SIG-M5 treated with dmso at 0.1 percent for 504 hours (cell line): ENCODE measurements around the gene PLCH1.

Experiments
- DNase-seq: peaks from one replicate; lab custom pipeline; 2025; ENCODE audit not compliant: unreplicated experiment; lab: John Stamatoyannopoulos, UW

Gene PLCH1

DNA sequence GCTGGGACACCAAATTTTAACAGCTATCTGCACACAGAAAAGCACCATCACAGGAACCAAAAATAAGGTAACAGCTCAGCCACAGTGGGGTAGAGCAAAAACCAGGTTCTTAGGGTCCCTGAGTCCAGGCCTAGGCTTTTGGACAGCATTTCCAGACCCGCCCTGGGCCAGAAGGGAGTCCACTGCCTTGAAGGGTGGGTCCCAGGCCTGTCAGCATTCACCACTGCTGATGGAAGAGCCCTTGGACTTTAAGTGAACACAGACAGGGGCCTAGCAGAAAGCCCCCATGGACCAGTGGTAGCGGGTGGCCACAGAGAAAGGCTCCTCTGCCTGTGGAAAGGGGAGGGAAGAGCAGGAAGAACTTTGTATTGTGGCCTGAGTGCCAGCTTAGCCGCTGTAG lies 56.4 kb downstream of the PLCH1 start:
- no peak for DNase-seq

- no peak for DNase-seq
These were observed 61.5 kb downstream of the PLCH1 start for GRCh38 chr3:155683344-155683720.

DNA sequence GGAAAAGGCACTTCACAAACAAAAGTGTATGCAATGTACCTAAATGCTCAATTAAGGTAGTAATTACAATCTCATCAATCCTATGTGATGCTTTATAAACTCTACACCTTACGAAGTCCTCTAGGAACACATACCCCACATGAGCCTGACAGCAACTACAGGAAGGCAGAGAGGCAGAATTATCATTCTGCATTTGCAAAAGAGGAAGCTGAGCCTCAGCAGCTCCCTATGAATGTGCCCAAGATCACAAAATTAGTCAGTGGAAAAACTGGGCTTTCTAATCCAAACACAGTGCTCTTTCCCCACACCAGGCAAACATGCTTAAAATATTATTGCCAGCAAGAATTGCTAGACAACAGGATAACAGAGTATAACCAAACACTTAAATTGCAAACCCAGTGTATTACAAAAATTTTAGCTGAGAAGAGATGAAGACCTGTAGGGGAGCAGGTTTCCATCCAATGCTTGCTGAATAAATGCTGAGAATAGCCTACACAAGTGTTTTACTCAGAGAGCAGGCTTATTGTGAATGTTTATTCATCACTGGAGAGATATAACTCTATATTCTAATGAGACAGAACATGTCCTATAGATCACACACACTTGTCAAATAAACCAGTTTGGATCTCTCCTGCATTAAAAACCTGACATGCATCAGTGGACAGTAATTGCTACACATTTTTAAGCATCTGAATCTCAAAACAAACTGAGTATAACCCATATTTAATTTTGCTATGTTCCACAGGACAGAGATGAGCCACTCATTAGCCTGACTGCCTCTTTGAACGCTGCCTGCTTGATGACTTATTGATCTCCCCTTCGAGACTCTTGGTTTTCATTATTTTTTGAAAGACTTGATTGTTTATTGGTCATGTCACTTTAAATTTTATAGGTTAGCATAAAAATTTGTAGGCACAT lies 62.2 kb downstream of the PLCH1 start:
- DNase-seq = no peak

DNA sequence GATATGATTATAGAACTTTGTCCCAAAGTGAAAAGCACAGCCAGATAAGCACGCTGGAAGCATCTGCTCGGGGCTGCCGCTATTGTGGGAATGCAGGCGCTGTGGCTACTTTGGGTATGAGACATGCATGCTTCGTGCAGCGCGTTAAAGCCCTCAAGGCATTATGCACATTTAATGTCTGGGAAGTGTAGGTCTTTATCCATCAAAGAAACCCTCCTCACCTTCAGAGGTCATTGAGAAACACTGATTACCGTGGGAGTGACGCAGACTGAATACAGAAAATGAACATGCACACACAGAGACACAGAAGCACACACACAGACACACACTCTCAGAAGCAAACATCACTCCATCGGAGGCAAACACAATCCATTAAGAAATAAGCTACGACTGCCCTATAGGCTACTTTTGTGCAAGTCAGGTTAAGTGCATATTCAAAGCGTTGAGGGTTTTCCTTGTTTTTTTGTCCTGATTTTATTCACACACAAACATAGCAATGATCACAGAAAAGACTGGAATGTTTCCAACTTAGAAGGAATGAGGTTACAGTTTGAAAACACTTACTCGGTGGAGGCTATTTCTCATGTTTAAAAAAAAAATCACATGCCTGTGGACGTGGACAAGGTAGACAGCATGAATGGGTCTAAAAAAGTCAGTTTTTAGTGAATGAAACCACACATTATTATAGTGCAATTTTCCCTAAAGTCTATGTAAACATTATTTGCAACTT lies 68.5 kb downstream of the PLCH1 start:
- DNase-seq = no peak

DNA sequence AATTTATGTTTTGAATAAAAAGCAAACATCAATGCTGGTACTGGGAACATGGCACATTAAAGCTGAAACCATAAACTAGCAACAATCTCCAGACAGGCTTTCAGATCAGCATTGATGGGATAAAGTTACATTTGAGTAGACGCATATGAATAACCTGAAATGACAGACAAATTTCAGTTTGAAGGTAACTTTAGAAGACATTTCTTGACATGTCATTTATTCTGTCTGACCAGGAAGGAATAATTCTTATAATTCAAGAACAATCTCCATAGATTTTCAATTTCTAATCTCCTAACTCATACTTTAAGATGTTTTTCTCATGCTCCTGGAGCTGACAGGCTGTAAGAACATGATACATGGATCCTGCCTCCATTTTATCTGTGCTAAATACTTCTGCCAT lies 69.8 kb downstream of the PLCH1 start:
- DNase-seq = no peak

DNA sequence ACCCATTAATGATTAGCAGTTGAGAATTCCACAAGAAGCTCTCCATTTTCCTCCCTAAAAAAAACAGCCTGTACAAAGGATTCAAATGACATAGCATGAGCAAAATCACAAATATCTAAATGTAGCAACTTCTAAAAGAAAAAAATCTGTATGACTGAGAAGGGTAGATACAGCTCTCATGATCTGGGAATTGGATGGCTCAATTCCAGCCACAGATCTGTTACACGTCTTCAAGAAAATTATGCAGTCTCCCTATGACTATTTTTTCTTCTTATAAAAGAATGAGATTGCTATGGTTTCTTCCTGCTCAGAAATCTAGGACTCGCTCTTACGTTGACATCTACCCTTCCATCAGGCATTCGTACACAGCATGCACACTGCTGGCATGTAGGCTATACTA lies 71.5 kb downstream of the PLCH1 start:
- DNase-seq = no peak

GRCh38 chr3:155670335-155670734 lies 74.5 kb downstream of the PLCH1 start:
- no peak for DNase-seq

DNA sequence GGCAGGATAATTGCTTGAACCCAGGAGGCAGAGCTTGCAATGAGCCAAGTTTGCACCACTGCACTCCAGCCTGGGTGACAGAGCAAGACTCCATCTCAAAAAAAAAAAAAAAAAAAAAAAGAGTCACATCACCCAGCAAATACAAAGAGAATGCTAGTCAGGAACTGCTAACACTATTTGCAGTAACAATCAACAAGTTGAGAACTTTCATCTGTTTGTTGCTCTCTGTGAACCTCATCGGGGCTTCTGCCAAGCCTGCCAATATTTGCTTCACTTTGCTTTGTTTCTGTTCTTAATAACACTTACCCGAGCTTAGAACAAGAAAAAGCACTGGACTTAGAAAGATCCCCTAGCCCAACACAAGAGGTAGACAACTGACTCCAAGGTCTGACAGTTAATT lies 76.9 kb downstream of the PLCH1 start:
- no peak for DNase-seq

DNA sequence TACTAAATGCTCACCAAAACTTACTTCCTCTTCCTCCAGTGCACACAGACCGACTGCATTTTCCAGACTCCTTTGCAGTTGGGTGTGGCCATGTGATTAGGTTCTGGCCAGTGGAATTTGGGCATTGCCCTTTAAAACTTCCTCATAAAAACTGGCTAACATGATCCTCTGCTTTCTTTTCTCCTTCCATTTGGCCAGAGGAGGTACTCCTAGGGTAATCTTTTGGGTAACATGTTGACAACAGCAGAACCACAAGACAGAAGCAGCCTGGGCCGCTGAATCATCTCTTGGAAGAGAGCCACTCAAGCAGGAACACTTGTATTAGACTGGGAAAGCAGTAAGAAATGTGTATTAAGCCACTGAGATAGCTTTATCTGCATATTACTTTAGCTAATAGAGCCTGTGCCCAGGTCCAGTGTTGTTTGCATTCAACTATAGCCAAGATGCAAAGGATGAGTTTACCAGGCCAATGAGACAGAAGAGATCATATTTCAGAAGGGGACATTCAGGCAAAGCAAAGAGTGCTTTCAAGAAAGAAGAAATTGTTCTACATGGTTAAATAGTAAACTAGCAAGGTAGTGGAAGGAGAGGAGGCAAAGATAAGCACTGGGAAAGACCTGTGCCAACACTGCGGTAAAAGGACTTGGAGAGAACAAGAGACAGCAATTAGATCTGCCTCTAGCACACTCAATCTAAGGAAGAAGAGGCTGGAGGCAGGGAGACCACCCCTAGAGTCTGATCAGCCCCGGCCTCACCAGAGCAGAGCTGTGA lies 79.8 kb downstream of the PLCH1 start:
- peak; percentile 34 for DNase-seq

DNA sequence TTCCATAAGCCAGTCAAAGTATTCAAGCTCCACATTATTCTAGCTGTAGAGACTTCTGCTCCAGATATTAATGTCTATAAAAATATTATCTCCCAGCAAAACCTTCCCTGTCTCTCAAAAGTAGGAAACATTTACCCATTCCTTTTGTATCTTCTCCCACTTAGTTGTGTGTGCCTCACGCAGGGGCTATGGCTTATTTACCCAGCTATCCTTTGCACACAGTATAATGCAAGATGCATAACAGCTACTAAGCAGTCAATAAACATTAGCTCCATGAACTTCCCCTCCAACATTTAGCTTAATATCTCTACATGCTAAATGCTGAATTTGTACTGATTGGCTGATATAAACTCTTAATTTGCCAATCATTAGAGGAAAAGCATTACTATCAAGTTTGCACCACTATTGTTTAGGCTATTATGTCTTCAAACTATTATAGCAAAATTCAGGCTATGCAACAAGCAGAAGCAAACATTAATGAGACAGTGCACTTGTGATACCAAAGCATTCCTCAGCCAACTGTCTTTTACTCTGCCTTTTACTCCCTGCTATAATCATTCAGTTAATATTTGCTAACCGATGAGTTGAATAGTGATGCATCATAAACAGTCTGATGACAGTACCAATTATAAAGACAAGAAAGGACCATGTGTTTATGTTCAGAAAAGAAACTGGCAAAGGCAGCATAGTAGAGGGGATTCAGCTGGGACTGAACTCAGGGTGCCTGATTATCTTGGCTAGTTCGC lies 81.2 kb downstream of the PLCH1 start:
- no peak for DNase-seq

- DNase-seq = no peak
These were observed 83.1 kb downstream of the PLCH1 start for GRCh38 chr3:155661760-155662159.

GRCh38 chr3:155661042-155661441 lies 83.8 kb downstream of the PLCH1 start:
- DNase-seq = no peak

DNA sequence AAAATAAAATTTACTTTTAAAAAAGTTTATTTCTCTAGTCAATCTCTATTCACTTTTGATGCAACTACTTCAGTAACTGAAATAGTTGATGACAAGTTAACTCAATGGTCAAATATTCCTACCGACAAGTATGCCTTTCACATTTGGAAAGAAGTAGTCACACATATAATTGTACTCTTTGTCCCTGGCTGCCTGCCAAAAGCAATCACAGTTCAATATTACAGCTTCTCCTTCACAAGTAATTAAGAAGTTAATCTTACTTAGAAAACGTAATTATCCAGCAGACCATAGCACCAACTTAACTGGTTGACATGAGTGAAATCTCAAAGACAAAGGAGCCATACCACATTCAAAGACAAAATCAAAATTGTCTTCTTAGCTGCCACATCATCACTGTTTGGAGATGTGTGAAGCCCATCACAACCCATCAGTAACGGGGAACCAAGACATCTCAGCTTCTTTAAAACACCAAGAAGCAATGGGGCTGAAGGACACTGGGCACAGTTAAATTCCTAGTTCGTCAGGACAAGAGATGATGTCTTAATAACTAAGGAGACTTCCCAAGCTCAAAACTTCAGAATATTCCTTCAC lies 86.1 kb downstream of the PLCH1 start:
- no peak for DNase-seq

GRCh38 chr3:155658006-155658405 lies 86.9 kb downstream of the PLCH1 start:
- no peak for DNase-seq

- no peak for DNase-seq
These were observed 87.7 kb downstream of the PLCH1 start for GRCh38 chr3:155657161-155657560.

DNA sequence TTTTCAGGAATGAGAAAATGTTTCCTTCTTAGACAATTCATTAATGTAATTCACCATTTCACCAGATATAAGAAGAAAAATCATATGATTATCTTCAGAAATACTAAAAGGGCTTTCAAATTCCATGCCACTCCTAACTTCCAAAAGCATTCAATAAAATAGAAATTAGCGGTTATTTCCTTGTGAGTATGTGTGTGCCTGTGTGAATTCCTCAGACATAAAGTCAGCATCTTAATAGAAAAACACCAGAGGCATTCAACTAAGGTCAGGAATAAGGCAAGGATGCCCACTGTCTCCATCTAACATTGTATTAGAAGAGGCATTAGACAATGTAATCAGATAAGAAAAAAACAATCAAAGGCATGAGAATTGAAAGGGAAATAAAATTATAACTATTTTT lies 88.4 kb downstream of the PLCH1 start:
- no peak for DNase-seq

DNA sequence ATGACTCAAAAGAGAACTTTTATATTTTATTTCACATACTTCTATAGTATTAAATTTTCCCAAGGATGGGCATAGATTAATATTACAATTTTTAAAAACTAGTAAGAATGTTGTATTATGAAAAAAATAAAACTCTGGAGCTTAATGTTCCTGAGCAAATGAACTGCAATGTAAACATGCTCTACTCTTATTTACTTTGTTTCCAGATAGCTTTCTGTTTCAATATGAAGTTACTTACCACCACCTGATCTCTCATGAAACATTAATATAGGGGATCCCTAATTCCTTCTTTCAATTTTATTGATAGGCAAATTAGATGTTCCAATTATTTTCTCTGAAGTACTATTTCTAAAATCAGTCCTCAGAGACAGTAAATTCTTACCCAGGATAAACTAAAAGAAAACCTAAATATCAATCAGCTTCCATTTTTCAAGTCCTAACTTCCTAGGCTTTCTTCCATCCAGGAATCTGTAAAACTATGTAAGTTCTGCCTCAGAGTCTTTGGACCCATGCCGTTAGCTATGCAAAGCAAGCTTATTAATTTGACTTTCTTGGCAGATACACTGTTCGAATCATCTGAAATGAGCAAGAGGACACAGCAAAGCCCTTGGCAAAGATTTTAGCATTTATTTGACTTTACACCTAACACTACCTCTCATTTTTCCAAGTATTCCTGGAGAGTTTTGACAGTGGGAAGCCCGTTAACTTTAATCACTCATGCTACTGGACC lies 93.2 kb downstream of the PLCH1 start:
- DNase-seq = no peak

DNA sequence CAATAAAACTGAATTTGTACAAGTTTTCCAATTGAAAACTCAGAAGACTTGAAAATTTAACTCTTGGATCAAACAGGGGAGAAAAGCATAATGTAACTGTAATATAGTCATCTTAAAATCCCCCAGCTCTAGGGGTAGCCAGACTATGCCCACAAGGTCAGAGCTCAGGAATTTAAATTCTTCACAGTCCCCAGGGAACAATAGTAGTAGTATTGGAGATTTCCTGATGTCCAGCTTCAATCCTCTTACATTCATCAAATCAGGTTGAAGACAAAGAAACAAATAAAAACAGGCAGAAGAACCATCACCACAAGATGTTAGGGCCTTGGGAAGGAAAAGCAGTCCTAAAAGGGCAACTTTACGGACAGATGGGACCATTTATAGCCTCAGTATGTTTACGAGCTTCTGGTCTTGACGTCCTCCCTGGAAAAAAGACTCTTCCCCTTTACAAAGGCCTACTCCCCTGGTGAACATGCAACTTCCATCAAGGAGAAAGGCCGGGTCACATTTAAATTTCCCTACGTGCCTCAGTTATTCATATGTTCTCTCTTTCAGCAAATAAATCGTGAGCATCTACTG lies 96.8 kb downstream of the PLCH1 start:
- DNase-seq = no peak

DNA sequence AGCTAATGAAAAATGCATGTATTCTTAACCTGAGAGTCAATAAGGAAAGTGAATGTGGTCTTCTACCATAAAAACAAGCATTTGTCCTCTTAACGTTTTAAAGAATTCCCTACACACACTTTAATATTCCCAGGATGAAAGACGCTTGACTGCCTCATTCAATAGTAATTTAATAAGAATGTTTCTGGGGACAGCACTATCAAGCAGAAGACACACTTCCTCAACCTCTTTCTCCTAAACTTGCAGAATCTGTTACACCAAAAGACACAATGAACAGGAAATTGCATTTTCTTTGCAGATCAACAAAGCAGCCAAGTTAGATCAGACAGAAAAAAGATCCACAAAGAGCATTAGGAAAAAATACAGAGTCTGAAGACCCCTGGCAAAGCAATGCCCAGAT lies 97.7 kb downstream of the PLCH1 start:
- no peak for DNase-seq

GRCh38 chr3:155646669-155647068 lies 98.2 kb downstream of the PLCH1 start:
- DNase-seq = no peak
